Ectodermal cell (in vitro differentiated cells): Measurements from ENCODE around the gene NRL.

Experiments
- H3K27ac ChIP-seq: 2 replicates; pipeline ENCODE4 v1.7.0; 2013; ENCODE audit warnings: mild to moderate bottlenecking, low read depth, low read length; ENCODE audit not compliant: insufficient read depth, poor library complexity, severe bottlenecking
- H3K27me3 ChIP-seq: 2 replicates; pipeline ENCODE4 v1.7.0; 2013; ENCODE audit warnings: mild to moderate bottlenecking, low read length; ENCODE audit not compliant: insufficient read depth, control insufficient read depth, poor library complexity, severe bottlenecking
- H3K36me3 ChIP-seq: one replicate; pipeline ENCODE4 v1.7.0; 2013; ENCODE audit warnings: low read length; ENCODE audit not compliant: control insufficient read depth, insufficient read depth
- H3K4me1 ChIP-seq: one replicate; pipeline ENCODE4 v1.7.0; 2013; ENCODE audit warnings: low read length; ENCODE audit not compliant: control insufficient read depth, insufficient read depth
- H3K4me3 ChIP-seq: 2 replicates; pipeline ENCODE4 v1.7.0; 2013; ENCODE audit warnings: low read depth, low read length, control low read depth; ENCODE audit not compliant: insufficient read depth
- H3K9me3 ChIP-seq: 2 replicates; pipeline ENCODE4 v1.7.0; 2013; ENCODE audit warnings: mild to moderate bottlenecking, low read length, moderate library complexity; ENCODE audit not compliant: control insufficient read depth
- WGBS, 2 experiments: methylation state at CpG; one replicate each; pipeline ENCODE4 v1.1.7; 2013; ENCODE audit warnings: missing lambda C conversion rate in 2 of 2; 5-methylcytosine and 5-hydroxymethylcytosine counted together

NRL gene

GRCh38 chr14:24072881-24073877 is 41.6 kb downstream of the NRL start:
- Histone ChIP-seq H3K27me3 (no peaks in the 10 kb centered on the region), H3K4me3 (no peak overlapping the region), H3K9me3 (no peaks in the 10 kb centered on the region), H3K4me1 (peaks cover 5% of the 10 kb centered on the region), H3K27ac (no peak overlapping the region), H3K36me3 (no peaks in the 10 kb centered on the region)
- 87 to 88% methylated on average over 26 of the region's 26 CpGs for WGBS, 2 experiments

- no peaks in the 10 kb centered on the region for H3K4me1 ChIP-seq
- H3K27me3 ChIP-seq: no peaks in the 10 kb centered on the region
- H3K36me3 ChIP-seq: no peaks in the 10 kb centered on the region
- 87 to 88% methylated on average over 7 of the region's 7 CpGs for WGBS, 2 experiments
- H3K4me3 ChIP-seq: no peak overlapping the region
- H3K27ac ChIP-seq: no peak overlapping the region
- no peaks in the 10 kb centered on the region for H3K9me3 ChIP-seq
These were observed 42.3 kb downstream of the NRL start for GRCh38 chr14:24072436-24072835.

DNA sequence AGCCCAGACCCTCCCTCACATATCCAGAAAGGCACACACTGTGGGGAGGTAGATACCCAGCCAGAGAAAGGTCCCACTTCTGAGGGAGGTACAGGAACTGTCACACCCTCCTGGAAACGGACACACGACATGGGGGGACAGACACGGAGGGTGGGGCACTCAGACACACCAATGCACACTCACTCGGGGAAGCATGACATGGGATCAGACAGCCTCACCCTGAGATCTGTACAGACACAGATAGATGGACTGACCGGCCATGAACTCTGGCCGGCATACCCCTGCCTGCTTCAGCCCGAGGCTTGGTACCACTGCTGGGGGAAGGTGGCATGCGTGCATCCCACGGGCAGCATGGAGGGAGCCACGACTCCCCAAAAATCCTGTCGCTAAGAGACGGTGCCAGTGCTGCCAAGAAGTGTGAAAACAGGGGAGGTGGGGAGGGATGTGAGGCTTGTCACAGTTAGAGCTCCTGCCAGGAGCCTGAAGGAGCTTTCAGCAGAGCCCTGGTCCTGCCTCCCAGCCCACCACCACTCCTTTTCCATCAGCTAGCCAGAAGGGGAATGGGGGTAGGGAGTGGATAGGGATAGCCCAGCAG is 42.8 kb downstream of the NRL start:
- Histone ChIP-seq H3K36me3 (no peaks in the 10 kb centered on the region), H3K4me3 (no peak overlapping the region), H3K27ac (no peak overlapping the region), H3K4me1 (no peaks in the 10 kb centered on the region), H3K27me3 (no peaks in the 10 kb centered on the region), H3K9me3 (no peaks in the 10 kb centered on the region)
- 90 to 91% methylated on average over 12 of the region's 12 CpGs for WGBS, 2 experiments

DNA sequence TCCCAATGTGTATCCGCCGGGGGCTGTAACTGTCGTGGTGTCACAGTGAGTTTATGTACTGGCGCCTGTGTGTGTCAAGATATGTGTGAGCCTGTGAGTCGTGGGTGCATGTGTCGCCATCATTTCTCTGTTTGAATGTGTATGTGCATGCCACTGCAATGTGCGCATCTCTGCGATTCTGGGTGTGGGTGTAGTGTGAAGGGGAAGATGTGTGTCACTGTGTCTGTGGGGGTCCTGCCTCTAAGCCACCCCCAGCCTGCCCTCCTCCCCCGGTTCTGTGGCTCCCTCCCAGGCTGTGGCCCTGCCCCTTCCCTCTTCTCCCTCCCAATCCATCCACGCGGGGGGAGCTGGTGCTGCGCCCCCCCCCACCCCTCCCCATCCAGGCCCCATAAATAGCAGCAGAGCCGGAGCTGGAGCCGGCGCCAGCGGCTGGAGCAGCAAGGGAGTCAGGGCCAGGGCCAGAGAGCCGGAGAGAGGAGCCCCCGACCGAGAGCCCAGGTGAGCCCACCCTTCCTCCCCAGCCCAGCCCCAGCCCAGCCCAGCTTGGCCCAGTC is 43.5 kb downstream of the NRL start, which contains the start of gene CPNE6:
Gene CPNE6 (plus strand): TSS at position 419 of the 554 bp plus-strand sequence. CDS start 1,375 bp downstream, outside the sequence.
- H3K27me3 ChIP-seq: no peaks in the 10 kb centered on the region

GRCh38 chr14:24070285-24071143 is 44.2 kb downstream of the NRL start:
- Histone ChIP-seq H3K27ac (no peak overlapping the region), H3K9me3 (no peaks in the 10 kb centered on the region), H3K36me3 (no peaks in the 10 kb centered on the region), H3K4me1 (no peaks in the 10 kb centered on the region), H3K27me3 (no peaks in the 10 kb centered on the region), H3K4me3 (no peak overlapping the region)
- 92% methylated on average over 10 of the region's 10 CpGs for WGBS, 2 experiments

More for the DNA sequence above, 43.5 kb downstream of the NRL start, which contains the start of gene CPNE6:
- no peaks in the 10 kb centered on the region for H3K4me1 ChIP-seq
- no peak within 1 kb of the TSS for H3K27ac ChIP-seq
- WGBS, 2 experiments: 86 to 89% methylated on average over 19 of the region's 19 CpGs
- no peaks in the 10 kb centered on the region for H3K9me3 ChIP-seq
- H3K36me3 ChIP-seq: no peaks in the 10 kb centered on the region
- H3K4me3 ChIP-seq: no peak within 1 kb of the TSS

DNA sequence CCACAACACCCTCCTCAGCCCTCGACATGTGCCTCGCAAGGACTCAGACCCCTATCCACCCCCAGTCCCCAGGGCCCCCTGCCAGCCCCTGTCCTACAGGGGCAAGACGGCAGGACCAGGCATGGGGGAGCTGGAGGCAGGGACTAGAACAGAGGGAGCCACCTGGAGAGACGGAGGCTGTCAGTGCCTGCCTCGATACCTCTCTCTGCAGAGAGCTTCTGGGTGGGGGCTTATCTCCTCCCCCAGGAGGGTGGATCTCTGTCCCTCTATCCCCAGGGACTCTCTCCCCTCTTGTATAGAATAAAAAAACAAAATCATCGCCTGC is 45.4 kb downstream of the NRL start:
- no peak overlapping the region for H3K27ac ChIP-seq
- WGBS, 2 experiments: 78 to 85% methylated on average over 6 of the region's 6 CpGs
- H3K27me3 ChIP-seq: no peaks in the 10 kb centered on the region
- no peak overlapping the region for H3K4me3 ChIP-seq
- H3K4me1 ChIP-seq: no peaks in the 10 kb centered on the region
- H3K9me3 ChIP-seq: no peaks in the 10 kb centered on the region
- no peaks in the 10 kb centered on the region for H3K36me3 ChIP-seq

GRCh38 chr14:24068711-24069410 is 45.9 kb downstream of the NRL start:
- no peaks in the 10 kb centered on the region for H3K27me3 ChIP-seq
- H3K27ac ChIP-seq: no peak overlapping the region
- H3K9me3 ChIP-seq: no peaks in the 10 kb centered on the region
- H3K4me3 ChIP-seq: no peak overlapping the region
- no peaks in the 10 kb centered on the region for H3K4me1 ChIP-seq
- H3K36me3 ChIP-seq: no peaks in the 10 kb centered on the region
- 93 to 94% methylated on average over 10 of the region's 10 CpGs for WGBS, 2 experiments

- WGBS, 2 experiments: 87 to 90% methylated on average over 12 of the region's 12 CpGs
- no peaks in the 10 kb centered on the region for H3K4me1 ChIP-seq
- H3K36me3 ChIP-seq: no peaks in the 10 kb centered on the region
- no peak overlapping the region for H3K27ac ChIP-seq
- H3K27me3 ChIP-seq: no peaks in the 10 kb centered on the region
- no peak overlapping the region for H3K4me3 ChIP-seq
- no peaks in the 10 kb centered on the region for H3K9me3 ChIP-seq
These were observed 47.3 kb downstream of the NRL start for GRCh38 chr14:24067133-24068082.
